Endothelial cell of umbilical vein (primary cell): ENCODE data around the gene IMPA2. TPM values are rescaled to one million over a fixed set of nuclear protein-coding genes. Genes with fewer than 3 reads are reported as not detected.

ENCODE experiments used
- BruUV-seq: library from RNA; stranded (reverse); fragments of 400-500 nt; replicated peaks from 2 replicates; lab custom pipeline; 2021; lab: Mats Ljungman, UMichigan
- CTCF ChIA-PET: fragments of 300-600, 350-600 bp; sonication (Branson Sonifier 250); formaldehyde crosslinking; loops from one replicate; lab custom pipeline; 2021; ENCODE audit warnings: antibody characterized with exemption, inconsistent platforms; lab: Charles Lee
- POLR2A ChIA-PET: fragments of 300-600, 350-600 bp; sonication (Branson Sonifier 250); formaldehyde crosslinking; loops from one replicate; lab custom pipeline; 2021; ENCODE audit warnings: antibody characterized with exemption, inconsistent platforms; lab: Charles Lee
- DNase-seq: peaks from one replicate; pipeline ENCODE4 v3.0.0-alpha.2; 2011; ENCODE audit warnings: low read depth, low spot score
- FAIRE-seq: peaks from 2 replicates; lab custom pipeline; 2011; peaks lifted over from hg19 to GRCh38; lab: Jason Lieb, UNC
- H2AFZ ChIP-seq: 2 replicates; pipeline ENCODE4 v1.6.0; 2012; ENCODE audit warnings: low read depth, low read length, control low read depth, inconsistent platforms
- H3K27ac ChIP-seq: 2 replicates; pipeline ENCODE4 v1.5.1; 2011; ENCODE audit warnings: low read depth, mild to moderate bottlenecking, control low read depth, low read length, moderate library complexity; ENCODE audit not compliant: insufficient read depth
- H3K27me3 ChIP-seq, 2 experiments: 2 replicates each; pipeline versions ENCODE4 v1.6.0 to v1.6.1; 2011; ENCODE audit warnings: low read length in 2 of 2, mixed read lengths in 1 of 2; ENCODE audit not compliant: control insufficient read depth in 2 of 2, insufficient read depth in 2 of 2
- H3K36me3 ChIP-seq, 2 experiments: 2 replicates in 1 of 2; 3 replicates in 1 of 2; pipeline ENCODE4 v1.5.1; 2011; ENCODE audit warnings: low read length in 2 of 2, mild to moderate bottlenecking in 1 of 2, moderate library complexity in 1 of 2; ENCODE audit not compliant: control insufficient read depth in 2 of 2, insufficient read depth in 2 of 2; ENCODE audit errors: extremely low read depth in 1 of 2
- H3K4me1 ChIP-seq: 3 replicates; pipeline ENCODE4 v1.5.1; 2011; ENCODE audit warnings: mild to moderate bottlenecking, low read length; ENCODE audit not compliant: control insufficient read depth, insufficient read depth; ENCODE audit errors: extremely low read depth
- H3K4me2 ChIP-seq: 2 replicates; pipeline ENCODE4 v1.6.1; 2011; ENCODE audit warnings: low read length, control low read depth, mixed read lengths; ENCODE audit not compliant: insufficient read depth
- H3K4me3 ChIP-seq, 3 experiments: fragments of 200-600 bp in 1 of 3; sonication (generic), shearing (Covaris generic) in 1 of 3; replicated peaks in 1 of 3; 2 replicates each; pipeline ENCODE4 v1.5.1; 2011 to 2016; ENCODE audit warnings: control low read depth in 3 of 3, low read length in 3 of 3, mild to moderate bottlenecking in 2 of 3, inconsistent platforms in 1 of 3, low read depth in 1 of 3, moderate library complexity in 1 of 3; ENCODE audit not compliant: insufficient read depth in 1 of 3
- H3K79me2 ChIP-seq: 2 replicates; pipeline ENCODE4 v1.6.0; 2012; ENCODE audit warnings: low read length, inconsistent platforms; ENCODE audit not compliant: control insufficient read depth, insufficient read depth
- H3K9ac ChIP-seq: replicated peaks from 2 replicates; pipeline ENCODE3; 2011; ENCODE audit warnings: low read length, control low read depth; ENCODE audit not compliant: insufficient read depth; ENCODE audit errors: extremely low read depth
- H3K9me1 ChIP-seq: replicated peaks from 3 replicates; pipeline ENCODE4 v1.6.0; 2011; ENCODE audit warnings: mild to moderate bottlenecking, low read length; ENCODE audit not compliant: control insufficient read depth, insufficient read depth; ENCODE audit errors: extremely low read depth
- H3K9me3 ChIP-seq: replicated peaks from 2 replicates; pipeline ENCODE4 v1.5.1; 2012; ENCODE audit warnings: low read length, inconsistent platforms; ENCODE audit not compliant: control insufficient read depth, insufficient read depth
- H4K20me1 ChIP-seq: replicated peaks from 2 replicates; pipeline ENCODE3; 2011; ENCODE audit warnings: mild to moderate bottlenecking, low read length; ENCODE audit not compliant: control insufficient read depth, insufficient read depth; ENCODE audit errors: extremely low read depth
- CTCF ChIP-seq, 2 donors: IDR thresholded peaks; 1 replicate in 1 of 2; 2 replicates in 1 of 2; pipeline ENCODE4 v1.5.1; 2011; ENCODE audit warnings: low read length in 2 of 2, mild to moderate bottlenecking in 2 of 2, moderate library complexity in 2 of 2, control low read depth in 1 of 2, inconsistent platforms in 1 of 2, low read depth in 1 of 2; ENCODE audit not compliant: insufficient read depth in 1 of 2; ENCODE audit errors: extremely low read depth in 1 of 2
- EZH2 ChIP-seq: IDR thresholded peaks from 2 replicates; pipeline ENCODE4 v1.6.1; 2012; ENCODE audit warnings: borderline replicate concordance, low read depth, mild to moderate bottlenecking, moderate library complexity, low read length, inconsistent platforms; ENCODE audit not compliant: severe bottlenecking
- FOS ChIP-seq: IDR thresholded peaks from 2 replicates; pipeline ENCODE4 v1.6.1; 2011; ENCODE audit warnings: mild to moderate bottlenecking, low read length, moderate library complexity, borderline replicate concordance; ENCODE audit not compliant: insufficient read depth
- GATA2 ChIP-seq: IDR thresholded peaks from 2 replicates; pipeline ENCODE4 v1.7.0; 2011; ENCODE audit warnings: low read depth, mild to moderate bottlenecking, moderate library complexity, mixed read lengths, low read length; ENCODE audit not compliant: insufficient read length, insufficient read depth
- JUN ChIP-seq: IDR thresholded peaks from 2 replicates; pipeline ENCODE4 v1.6.1; 2011; ENCODE audit warnings: borderline replicate concordance, low read depth; ENCODE audit not compliant: insufficient read length, insufficient read depth
- MAX ChIP-seq: IDR thresholded peaks from 2 replicates; pipeline ENCODE4 v1.6.1; 2011; ENCODE audit not compliant: insufficient read depth, insufficient read length
- MYC ChIP-seq: IDR thresholded peaks from one replicate; pipeline ENCODE4 v1.6.1; 2011; ENCODE audit warnings: mild to moderate bottlenecking, low read depth, low read length
- POLR2A ChIP-seq: IDR thresholded peaks from 2 replicates; pipeline ENCODE4 v1.6.1; 2012; ENCODE audit warnings: low read depth, mild to moderate bottlenecking, control low read depth, low read length
- POLR2AphosphoS5 ChIP-seq: IDR thresholded peaks from 2 replicates; pipeline ENCODE4 v1.6.1; 2012; ENCODE audit warnings: low read depth, mild to moderate bottlenecking, control low read depth, low read length, moderate library complexity; ENCODE audit not compliant: insufficient read depth
- dilution Hi-C: fragments of 300-500 bp; cut with MboI; formaldehyde crosslinking; loops from one replicate; pipeline ENCODE4 v1.15.0; 2019; ENCODE audit warnings: low sequenced_read_pairs; ENCODE audit not compliant: extremely low pct_ligation_motif_present
- intact Hi-C: fragments of 100-400 bp; cut with micrococcal nuclease; formaldehyde crosslinking; loops from one replicate; pipeline ENCODE4 v1.10.0; 2022
- polyA plus RNA-seq, 4 experiments: library from polyadenylated mRNA; depleted of rRNA in 3 of 4; stranded (reverse) in 3 of 4; unstranded in 1 of 4; fragments of >200 nt; gene quantifications; 2 replicates each; pipeline versions ENCODE4 v1.2.1 to v1.2.3, GENCODE V29; 2011 to 2012; ENCODE audit warnings: missing spikeins in 1 of 4
- total RNA-seq: library from RNA; stranded (reverse); gene quantifications from 2 replicates; pipeline ENCODE4 v1.2.3, GENCODE V29; 2021

Gene IMPA2
- total and polyA plus RNA-seq, 2 donors (not counting 3 experiments of a cell fraction or from before 2014, with no cell fraction given): 6.1 to 8.0 TPM

GRCh38 chr18:11996190-11996754 is 15.0 kb downstream of the IMPA2 start:
- ChIA-PET CTCF (interaction anchor here (0.5 to 10.9 kb wide), 28 partner anchors 8 to 341 kb away, joined by 3 to 717 read pairs (median 6); partner anchors contain the start of gene IMPA2), POLR2A (no interaction called here)
- H3K36me3 ChIP-seq: no peaks in the 10 kb centered on the region
- TF ChIP-seq EZH2 (no peak), POLR2AphosphoS5 (no peak), POLR2A (no peak), JUN (no peak), MAX (no peak)
- H4K20me1 ChIP-seq: no peaks in the 10 kb centered on the region
- H2AFZ ChIP-seq: peak overlapping the region; percentile 71
- dilution Hi-C loops: no loop called here
- intact Hi-C loops: loop anchor here (5.0 kb wide), 1 partner anchor 144 kb away; the partner anchor contains the start of gene CHMP1B
- H3K4me3 ChIP-seq: no peak overlapping the region
- no peaks in the 10 kb centered on the region for H3K9me3 ChIP-seq
- no TSS peak for BruUV-seq
- H3K4me1 ChIP-seq: peaks cover 6% of the 10 kb centered on the region
- H3K9ac ChIP-seq: no peak overlapping the region
- DNase-seq (no peak), FAIRE-seq (no peak)
- H3K27ac ChIP-seq: no peak overlapping the region
- no peaks in the 10 kb centered on the region for H3K9me1 ChIP-seq
- H3K27me3 ChIP-seq: no peaks in the 10 kb centered on the region
- no peaks in the 10 kb centered on the region for H3K79me2 ChIP-seq
- H3K4me2 ChIP-seq: no peak overlapping the region

GRCh38 chr18:11996907-11997306 is 15.6 kb downstream of the IMPA2 start:
- intact Hi-C loops: loop anchor here (5.0 kb wide), 1 partner anchor 145 kb away; the partner anchor contains the start of gene CHMP1B
- no peak overlapping the region for H3K4me2 ChIP-seq
- H3K9ac ChIP-seq: no peak overlapping the region
- no peaks in the 10 kb centered on the region for H3K27me3 ChIP-seq
- no peak overlapping the region for H2AFZ ChIP-seq
- TF ChIP-seq MAX: no peak
- no peak for TF ChIP-seq FOS
- TF ChIP-seq CTCF (IDR thresholded peaks at IDR 0.05; ENCODE audit: extremely low read depth in 1 of 2, insufficient read depth in 1 of 2, low read depth in 1 of 2, low read length in 2 of 2): no peak
- TF ChIP-seq GATA2: no peak
- TF ChIP-seq MYC: no peak
- no peak for TF ChIP-seq EZH2
- no peak for TF ChIP-seq JUN
- no peak for TF ChIP-seq POLR2AphosphoS5
- TF ChIP-seq POLR2A: no peak
- FAIRE-seq (no peak), DNase-seq (no peak)
- CTCF ChIA-PET: interaction anchor here (1.2 to 10.9 kb wide), 6 partner anchors 8 to 261 kb away, joined by 4 to 717 read pairs (median 58); partner anchors contain the start of gene IMPA2
- no peaks in the 10 kb centered on the region for H3K36me3 ChIP-seq
- H3K9me3 ChIP-seq: no peaks in the 10 kb centered on the region
- no peaks in the 10 kb centered on the region for H3K9me1 ChIP-seq
- no peaks in the 10 kb centered on the region for H4K20me1 ChIP-seq
- POLR2A ChIA-PET: no interaction called here
- no peak overlapping the region for H3K27ac ChIP-seq
- BruUV-seq: no TSS peak
- H3K79me2 ChIP-seq: no peaks in the 10 kb centered on the region
- dilution Hi-C loops: no loop called here
- H3K4me3 ChIP-seq: no peak overlapping the region
- peaks cover 6% of the 10 kb centered on the region for H3K4me1 ChIP-seq
